Measurements from ENCODE around the gene EDEM3. TPM values are rescaled to one million over a fixed set of nuclear protein-coding genes. Genes with fewer than 3 reads are reported as not detected.
"Not testable (repeated sequence)": the region's sequence is repeated elsewhere in the genome, so short reads cannot be mapped to it uniquely, and the experiment has no call there.

The EDEM3 gene
- polyA plus RNA-seq, 10 donors: 21.8 to 31.0 (median 27.6) TPM

DNA sequence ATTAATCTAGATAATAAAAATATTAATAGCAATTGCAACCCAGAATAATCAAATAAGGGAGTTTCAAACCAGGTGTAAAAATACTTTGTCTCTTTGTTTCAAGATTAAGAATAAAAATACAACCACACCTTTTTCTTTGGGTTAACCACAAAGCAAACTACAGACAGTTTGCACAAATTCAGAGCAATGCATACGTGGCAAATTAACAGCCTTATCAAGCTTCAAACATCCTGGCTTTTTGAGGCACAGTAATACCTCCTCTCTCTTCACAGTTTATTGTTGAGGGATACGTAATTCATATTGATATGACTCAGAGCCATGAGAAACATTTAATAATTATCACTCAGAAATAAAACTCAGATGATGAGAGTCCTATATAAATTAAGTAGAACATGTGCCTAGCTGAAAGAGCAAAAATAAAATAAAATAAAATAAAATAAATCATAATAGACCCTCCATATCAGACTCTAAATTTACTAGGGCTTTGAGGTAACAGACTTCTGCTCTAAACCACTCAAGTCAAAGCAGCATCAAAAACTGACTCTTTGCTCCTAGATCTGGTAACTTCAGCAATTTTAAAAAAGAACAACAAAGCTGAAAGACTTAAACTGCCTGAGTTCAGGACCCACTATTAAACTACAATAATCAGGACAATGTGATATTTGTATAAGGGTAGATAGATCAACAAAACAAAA is 11.4 kb downstream of the EDEM3 start:
- DNase-seq: no peak

DNA sequence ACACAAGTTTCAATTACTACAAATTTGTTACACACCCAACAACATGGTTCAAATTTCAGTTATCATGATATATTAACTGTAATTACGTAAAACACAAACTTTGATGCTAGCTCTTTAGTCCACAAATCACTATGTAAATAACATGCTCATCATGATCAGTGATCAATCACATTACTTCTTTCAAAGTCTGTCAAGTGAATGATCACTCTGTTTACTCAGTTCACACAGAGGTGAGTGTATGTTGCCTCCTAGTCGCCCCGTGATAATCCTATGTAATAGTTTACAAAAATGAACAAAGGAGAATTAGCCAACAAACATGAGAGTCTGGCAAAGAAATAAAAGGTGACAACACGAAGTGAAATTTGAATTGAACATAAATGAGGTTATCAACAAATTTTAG is 14.3 kb downstream of the EDEM3 start:
- no peak for DNase-seq

DNA sequence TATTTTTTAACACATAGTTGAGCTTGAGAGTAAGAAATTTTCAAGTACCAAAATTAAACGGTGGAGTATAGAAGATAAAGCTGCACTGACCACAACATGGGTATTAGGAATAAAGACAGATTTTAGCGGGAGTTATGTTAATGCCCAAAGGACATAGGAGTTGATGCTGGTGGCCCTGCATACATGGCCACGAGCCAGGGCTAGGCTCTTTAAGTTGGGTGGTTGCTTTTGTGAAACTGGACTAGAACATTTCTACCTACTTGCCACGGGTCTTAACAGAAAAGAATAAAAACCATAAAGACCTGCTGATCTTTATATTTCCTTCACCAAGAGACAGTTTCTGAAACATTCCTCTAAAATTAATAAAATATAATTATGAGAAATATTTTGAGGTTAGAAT is 14.9 kb downstream of the EDEM3 start:
- DNase-seq: no peak

DNA sequence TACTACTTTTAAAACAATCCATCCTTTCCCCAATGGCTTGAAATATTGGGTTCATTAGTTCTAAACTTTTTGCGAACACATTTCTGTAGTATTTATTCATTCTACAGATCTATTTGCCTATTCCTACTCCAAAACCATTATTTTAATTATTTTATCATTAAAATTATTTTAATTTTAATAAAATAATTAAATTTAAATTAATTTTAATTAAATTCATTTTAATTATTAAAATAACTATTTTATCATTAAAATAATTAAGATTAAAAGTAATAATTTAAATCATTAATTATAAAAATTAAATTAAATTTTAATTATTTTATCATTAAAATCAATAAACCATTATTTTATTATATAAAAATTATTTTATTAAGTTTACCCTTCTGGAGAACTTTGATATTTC is 15.6 kb downstream of the EDEM3 start:
- no peak for DNase-seq

DNA sequence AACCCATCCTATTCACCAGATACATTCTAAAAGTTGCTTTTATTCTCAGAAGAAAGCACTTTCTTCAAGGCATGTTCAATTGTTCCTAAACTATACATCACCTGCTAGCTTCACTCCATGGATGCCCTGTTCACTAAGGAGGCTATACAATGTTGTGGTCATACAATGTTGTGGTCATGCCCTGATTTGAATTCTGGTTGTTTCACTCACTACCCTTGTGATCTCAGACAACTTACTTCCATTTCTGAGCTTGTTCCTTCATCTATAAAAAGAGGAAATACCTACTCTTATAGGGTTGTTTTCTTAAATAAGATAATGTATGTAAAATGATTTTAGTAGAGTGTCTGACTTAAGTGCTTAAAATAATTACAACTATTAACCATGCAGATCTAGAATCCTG is 19.7 kb downstream of the EDEM3 start:
- no peak for DNase-seq

DNA sequence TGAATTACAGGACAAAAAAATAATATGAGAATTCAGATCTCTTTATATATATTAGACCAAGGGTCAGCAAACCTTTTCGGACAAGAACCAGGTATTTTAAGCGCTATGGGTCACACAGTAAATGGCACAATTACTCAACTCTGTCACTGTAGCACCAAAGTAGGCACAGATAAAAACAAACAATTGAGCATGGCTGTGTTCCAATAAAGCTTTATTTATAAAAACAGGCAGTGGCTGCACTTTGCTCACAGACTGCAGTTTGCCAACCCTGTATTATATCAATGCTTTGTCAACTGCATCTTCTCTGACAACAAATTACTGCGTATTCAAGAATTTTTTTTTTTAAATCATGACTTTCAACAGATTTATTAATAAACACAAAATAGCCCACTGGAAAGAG is 29.8 kb downstream of the EDEM3 start:
- no peak for DNase-seq

DNA sequence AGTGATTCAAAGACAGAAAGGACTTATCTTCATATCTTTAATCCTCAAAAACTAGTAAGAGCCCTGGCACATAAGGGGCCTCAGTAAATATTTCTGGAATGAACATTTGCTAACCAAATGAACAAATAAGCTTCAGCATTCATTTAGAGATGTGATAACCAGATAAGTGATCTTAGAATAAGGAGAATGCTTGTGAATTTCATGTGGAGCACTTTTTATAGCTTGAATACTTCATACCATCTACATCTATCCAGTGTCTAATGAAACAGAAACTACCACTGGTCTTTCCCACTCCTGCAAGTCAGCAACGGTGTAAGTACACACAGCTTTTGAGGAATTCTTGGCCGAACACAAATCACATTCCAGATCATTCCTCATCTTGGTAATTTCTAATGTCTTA is 38.5 kb downstream of the EDEM3 start:
- DNase-seq: no peak

DNA sequence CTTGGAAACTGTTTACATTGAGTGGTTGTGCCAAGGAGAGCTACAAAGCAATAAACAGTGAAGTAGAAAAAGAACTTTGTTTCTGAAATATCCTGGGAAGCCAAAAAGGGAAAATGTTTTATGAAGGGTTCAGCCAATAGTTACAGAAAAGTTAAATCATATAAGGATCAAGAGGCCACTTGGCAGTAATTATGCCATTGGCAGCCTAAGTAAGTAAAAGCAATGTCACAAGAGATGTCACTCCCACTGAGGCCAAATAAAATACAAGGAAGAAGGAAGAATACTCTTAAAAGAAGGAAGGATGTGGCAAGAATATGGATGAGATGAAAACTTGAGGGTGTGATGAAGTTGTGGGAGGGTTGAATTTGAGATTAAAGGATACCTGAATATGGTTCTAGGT is 45.2 kb downstream of the EDEM3 start:
- DNase-seq: no peak

DNA sequence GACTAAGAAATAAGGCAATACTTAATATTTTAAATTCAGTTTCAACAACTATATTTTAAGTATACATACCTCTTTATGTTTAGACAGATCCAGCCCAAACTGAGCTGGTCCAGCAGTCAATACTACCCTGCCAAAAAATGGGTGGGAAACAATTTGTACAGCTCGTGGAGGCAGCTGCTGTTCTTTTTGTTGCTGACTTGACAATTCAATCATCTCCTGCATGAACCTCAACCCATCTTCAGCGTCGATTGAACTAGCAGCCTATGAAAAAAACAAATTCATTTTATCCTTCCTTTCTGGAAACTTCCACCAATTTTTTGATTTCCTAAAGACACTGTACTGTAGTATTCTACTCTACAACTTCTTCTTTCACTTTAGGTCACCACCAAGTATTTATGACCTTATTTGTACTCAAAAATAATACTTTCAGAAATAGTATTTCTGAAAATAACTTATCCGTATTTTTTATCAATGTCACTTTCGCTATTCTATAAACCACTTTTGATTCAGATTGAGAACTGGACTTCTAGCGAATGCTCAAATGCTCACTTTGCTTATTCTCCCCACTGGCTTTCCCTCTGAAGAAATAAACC is 46.5 kb downstream of the EDEM3 start:
- DNase-seq: no peak

DNA sequence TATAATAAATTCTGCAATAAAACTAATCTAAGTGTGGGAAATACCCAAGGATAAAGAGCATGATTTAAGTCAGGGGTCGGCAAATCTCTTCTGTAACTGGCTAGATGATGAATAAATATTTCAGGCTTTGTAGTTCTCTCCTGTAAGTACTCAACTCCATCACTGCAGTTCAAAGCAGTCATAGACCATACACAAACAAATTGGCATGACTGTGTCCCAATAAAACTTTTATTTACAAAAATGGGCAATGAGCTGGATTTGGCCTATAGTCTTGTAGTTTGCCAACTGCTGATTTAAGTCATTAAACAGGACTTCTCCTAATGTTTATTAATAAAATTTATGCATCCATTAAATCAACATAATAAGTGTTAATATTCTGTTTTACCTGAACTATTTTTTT is 49.4 kb downstream of the EDEM3 start:
- no peak for DNase-seq

DNA sequence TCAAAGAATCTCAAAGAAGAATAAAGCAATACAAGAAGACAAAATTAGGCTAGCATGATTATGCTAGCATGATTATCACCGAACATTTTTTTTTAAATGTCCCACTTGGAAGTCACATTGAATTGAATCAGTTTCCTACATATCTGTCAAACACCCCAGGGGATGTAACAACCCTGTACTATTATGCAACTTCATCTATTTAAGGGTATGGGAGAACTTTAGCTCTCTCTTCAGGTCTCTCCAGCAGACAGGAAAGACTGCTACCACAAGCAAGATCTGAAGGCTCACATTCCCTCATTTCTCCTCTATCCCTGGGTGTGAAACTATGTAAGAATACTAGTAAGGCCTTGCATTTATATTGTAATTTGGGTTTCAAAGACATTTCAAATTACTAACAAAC is 52.8 kb downstream of the EDEM3 start:
- DNase-seq: no peak

DNA sequence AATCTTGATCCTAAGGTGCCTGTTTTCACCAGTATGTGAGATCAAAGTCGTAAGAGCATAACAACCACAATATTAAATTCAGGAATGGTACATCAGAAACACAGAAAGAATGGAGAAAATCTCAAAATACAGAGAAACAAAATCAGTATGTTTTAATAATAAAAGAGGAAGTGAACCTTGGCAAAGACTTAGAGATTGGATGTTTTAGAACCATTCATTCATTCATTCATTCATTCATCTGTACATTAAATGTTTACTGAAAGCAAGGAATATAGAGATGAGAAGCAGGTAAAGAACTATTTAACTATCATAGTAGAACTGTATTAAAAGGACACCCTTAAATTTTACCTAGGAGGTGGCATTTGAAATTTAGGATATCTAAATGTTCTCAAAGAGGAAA is 55.7 kb downstream of the EDEM3 start:
- DNase-seq: no peak

DNA sequence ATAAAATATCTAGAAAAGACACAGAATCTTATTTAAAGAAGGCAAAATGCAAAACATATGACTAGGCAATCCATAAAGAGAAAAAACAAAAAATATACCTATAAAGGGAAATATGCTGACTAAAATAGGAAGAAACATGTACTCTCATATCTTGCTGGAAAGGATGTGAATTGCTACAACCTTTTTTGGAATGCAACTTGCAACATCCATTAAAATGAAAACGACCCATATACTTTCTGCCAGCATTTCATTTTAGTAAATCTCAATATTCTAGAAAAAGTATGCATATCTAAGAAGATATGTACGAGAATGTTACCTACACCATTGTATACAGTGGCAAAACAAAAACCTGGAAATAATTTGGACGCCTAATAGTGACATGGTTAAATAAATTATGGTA is 56.6 kb downstream of the EDEM3 start:
- DNase-seq: no peak

DNA sequence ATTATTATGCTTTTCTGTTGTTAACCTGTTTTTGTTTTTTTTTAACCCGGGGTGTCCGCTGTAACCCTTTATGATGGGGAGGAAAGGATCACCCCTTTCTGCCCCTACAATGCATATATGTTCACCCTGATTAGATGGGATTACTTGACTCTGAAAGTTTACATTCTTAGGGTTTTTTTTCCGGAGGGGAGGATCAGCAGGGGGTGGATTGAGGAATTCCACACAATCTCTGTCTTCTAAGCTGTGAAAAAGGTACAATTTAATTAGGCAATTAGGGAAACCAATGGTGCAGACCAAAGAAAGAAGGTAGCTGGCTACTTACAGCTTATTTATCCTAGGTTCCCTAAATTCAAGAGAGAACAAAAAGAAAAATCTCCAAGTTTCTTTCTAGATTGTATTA is 58.3 kb downstream of the EDEM3 start:
- DNase-seq: no peak

DNA sequence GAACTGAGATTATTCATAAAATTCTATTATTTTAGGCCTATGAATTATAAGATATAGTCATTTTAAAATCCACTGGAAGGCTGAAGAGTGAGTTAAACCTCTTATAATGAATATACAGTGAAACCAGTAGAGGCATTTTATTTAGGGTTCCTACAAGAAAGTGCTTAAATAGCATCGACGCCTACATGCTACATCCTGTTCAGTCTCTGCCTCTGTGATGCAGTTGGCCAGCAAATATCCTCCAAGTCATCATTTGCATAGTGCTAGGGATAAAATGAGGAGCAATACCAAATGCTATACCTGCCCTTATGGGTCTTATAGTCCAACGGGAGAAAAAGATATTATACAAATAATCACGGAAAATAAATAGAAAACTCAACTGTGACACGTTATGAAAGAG is 59.6 kb downstream of the EDEM3 start:
- no peak for DNase-seq

DNA sequence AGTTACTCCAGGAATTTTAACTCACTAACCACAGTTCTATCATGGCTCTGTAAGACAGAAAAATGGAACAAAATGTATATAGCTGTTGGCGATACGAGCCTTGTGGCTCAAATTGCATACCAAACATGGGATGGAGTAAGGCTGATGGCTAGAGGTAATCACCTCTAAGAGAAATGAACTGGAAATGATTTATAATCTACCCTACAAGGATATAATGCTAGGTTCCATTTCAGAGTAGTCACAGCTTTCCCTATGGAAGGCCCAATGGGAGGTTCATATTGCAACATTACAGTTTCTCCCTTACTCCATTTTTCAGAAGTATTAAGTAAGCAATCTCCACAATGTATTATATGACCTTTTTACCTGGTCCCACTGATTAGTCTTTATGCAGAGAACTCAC is 61.6 kb downstream of the EDEM3 start:
- peak in 2 of 3 donors; percentile 11 to 32 for DNase-seq

DNA sequence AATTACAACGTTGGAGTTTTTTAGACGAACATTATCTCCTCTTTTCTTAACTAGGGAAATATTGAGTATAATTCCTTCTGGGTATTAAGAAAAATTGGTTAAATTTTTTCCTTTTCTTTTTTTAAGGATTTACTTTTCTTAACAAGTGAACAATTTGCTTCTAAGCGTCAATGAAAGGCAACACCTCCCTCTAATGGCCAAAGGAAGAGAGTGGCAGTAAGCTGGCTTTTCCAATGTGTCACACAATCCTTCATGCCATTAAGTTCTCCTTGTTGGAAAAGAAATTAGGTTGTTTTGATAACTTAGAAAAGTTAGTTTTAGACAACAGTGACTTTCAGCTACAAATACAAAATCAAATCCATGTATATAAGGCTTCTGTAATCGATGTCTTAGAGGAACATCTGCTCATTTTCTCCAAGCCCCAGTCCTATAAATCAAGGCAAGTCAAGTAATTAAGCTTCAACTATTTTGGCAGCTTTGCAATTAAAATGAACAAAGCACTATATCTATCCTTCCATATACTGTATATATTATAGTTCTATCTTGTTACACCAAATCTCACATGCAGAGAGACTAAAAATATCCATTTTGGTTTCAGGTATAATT is 62.8 kb downstream of the EDEM3 start:
- DNase-seq: peak; percentile 45 to 75 (median 52)

DNA sequence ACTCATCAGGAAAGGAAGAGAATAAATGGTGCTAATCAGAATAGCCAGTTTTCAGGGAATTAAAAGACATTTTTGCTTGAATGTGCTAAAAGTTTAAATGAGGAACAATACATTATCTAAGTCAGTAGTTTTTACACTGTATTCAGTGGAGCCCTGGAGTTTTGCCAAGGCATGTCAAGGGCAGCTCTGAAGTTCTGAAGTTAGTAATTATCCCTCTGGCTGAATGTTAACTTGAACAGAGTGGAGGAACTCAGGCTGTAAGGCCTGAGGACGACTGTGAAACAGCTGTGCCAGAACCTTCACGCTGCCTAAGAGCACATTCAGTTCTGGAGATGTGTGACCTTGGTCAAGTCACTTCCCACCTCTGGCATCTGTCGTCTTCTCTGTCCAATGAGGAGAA is 68.1 kb downstream of the EDEM3 start:
- peak in 1 of 3 donors; percentile 27 for DNase-seq

DNA sequence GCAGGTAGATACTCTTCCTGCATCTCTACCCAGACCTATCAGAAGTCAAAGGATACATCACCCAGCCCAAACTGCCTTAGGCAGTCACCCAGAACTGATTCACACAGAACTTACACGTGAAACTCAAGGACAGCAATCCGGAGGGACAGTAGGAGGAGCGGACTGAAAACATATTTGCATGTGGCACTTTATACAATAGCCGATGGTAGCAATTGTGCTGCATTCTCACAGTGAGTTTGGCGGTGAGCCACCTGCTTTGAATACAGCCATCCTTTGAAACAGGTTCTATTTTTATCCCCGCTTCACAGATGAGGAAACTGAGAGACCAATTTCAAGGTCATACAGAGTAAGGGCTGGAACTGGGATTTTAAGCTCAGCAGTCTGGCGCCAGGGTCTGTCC is 69.5 kb downstream of the EDEM3 start:
- DNase-seq: no peak

DNA sequence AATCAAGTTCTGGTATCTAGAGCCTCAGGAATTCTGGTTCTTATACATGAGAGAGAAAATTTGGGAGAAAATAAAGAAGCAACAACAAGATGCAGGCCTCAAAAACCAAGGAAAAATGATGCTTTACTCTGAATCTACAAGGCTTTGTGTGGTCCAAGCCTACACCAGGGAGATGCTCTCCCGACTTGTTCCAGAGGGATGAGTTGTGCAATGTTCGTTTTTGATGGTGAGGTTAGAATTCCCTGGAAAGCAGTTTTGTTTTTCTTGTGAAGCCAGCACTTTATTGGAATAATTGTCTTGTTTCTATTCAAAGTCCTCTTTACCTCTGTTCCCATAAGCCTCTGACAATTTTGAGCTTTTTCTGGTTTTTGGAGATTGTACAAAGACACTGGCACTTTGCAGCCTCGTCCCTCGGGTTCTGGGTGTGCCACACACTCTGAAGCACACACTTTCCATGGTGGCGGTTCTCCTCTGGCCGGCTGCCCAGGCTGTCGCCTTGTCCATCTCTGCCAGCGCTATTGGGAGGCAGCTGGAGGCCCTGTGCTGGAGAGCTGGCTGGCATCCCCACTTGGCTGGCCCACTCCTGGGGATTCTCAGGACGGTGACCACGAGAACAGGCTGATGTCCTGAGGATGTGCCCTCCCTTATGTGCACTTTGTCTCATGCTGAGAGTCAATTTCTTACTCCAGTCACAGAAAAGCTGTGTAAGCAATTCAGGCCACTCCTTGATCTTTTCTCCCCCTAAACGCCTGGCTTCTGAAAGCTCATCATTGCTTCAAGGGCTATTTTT is 70.2 kb downstream of the EDEM3 start:
- no peak for DNase-seq

DNA sequence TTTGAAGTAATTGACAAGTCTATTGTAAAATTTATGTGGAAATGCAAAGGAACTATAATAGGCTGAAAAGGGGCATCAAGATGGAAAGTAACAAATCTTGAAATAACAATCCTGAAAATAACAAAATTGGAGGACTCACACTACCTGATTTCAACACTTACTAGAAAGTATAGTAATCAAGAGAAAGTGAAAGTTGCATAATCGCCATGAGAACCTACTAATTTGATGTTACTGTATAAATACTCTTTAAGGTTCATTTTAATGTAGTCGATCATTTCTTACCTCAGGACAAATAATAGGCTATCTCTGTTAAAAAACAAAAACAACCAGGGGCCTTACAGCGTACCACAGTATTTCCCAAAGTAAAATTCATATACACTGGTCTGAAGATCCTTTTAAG is 71.7 kb downstream of the EDEM3 start:
- no peak for DNase-seq

DNA sequence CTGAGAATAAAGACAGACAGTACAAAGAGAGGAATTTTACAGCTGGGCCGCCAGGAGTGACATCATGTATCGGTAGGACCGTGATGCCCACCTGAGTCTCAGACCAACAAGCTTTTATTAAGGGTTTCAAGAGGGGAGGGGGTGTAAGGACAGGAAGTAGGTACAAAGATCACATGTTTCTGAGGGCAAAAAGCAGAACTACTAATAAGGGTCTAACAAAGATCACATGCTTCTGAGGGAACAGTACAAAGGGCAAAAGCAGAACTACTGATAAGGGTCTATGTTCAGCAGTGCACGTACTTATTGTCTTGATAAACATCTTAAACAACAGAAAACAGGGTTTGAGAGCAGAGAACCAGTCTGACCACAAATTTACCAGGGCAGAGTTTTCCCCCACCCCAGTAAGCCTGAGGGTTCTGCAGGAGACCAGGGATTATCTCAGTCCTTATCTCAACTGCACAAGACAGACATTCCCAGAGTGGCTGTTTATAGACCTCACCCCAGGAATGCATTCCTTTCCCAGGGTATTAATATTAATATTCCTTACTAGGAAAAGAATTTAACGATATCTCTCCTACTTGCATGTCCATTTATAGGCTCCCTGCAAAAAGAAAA is 73.9 kb downstream of the EDEM3 start:
- not testable (repeated sequence) for DNase-seq

All from muscle of back (tissue), 11 donors.